Chondrocyte (in vitro differentiated cells): ENCODE data around the gene PTDSS2. TPM values are rescaled to one million over a fixed set of nuclear protein-coding genes. Genes with fewer than 3 reads are reported as not detected.

Source experiments
- DNase-seq: peaks from one replicate; pipeline ENCODE4 v3.0.0; 2021; ENCODE audit warnings: mixed read lengths, low spot score
- H3K27ac Mint-ChIP-seq: one replicate; pipeline ENCODE4 v1.8.0; 2021; ENCODE audit warnings: mild to moderate bottlenecking, moderate library complexity, mixed read lengths; ENCODE audit not compliant: unreplicated experiment
- H3K27me3 Mint-ChIP-seq: 2 replicates; pipeline ENCODE4 v1.8.0; 2021; ENCODE audit warnings: low read depth, mixed read lengths
- H3K36me3 Mint-ChIP-seq: 2 replicates; pipeline ENCODE4 v1.8.0; 2021; ENCODE audit warnings: low read depth, mixed read lengths
- H3K4me1 Mint-ChIP-seq: 2 replicates; pipeline ENCODE4 v1.8.0; 2021; ENCODE audit warnings: low read depth, mild to moderate bottlenecking, mixed read lengths
- H3K4me3 Mint-ChIP-seq: one replicate; pipeline ENCODE4 v1.8.0; 2021; ENCODE audit warnings: mild to moderate bottlenecking, moderate library complexity, mixed read lengths; ENCODE audit not compliant: unreplicated experiment
- H3K9me3 Mint-ChIP-seq: 2 replicates; pipeline ENCODE4 v1.8.0; 2021; ENCODE audit warnings: low read depth, mixed read lengths
- total RNA-seq: library from RNA; stranded (reverse); gene quantifications from 3 replicates; pipeline ENCODE4 v1.2.1, GENCODE V29; 2021
- TF ChIP-seq, protein P1 (sequence below): fragments of 200-600 bp; sonication (generic); IDR thresholded peaks from 2 replicates; pipeline ENCODE4 v1.5.0; 2021; ENCODE audit warnings: antibody characterized with exemption, mild to moderate bottlenecking, moderate library complexity

The PTDSS2 gene
- total RNA-seq, 1 donor from 2014 or later: 30.0 TPM

- Mint-ChIP-seq H3K9me3 (no peaks in the 10 kb centered on the region), H3K27me3 (no peaks in the 10 kb centered on the region), H3K36me3 (no peaks in the 10 kb centered on the region), H3K4me3 (peak overlapping the region; percentile 60), H3K27ac (peak overlapping the region; percentile 8), H3K4me1 (peaks cover 8% of the 10 kb centered on the region)
- TF ChIP-seq, protein P1, sequence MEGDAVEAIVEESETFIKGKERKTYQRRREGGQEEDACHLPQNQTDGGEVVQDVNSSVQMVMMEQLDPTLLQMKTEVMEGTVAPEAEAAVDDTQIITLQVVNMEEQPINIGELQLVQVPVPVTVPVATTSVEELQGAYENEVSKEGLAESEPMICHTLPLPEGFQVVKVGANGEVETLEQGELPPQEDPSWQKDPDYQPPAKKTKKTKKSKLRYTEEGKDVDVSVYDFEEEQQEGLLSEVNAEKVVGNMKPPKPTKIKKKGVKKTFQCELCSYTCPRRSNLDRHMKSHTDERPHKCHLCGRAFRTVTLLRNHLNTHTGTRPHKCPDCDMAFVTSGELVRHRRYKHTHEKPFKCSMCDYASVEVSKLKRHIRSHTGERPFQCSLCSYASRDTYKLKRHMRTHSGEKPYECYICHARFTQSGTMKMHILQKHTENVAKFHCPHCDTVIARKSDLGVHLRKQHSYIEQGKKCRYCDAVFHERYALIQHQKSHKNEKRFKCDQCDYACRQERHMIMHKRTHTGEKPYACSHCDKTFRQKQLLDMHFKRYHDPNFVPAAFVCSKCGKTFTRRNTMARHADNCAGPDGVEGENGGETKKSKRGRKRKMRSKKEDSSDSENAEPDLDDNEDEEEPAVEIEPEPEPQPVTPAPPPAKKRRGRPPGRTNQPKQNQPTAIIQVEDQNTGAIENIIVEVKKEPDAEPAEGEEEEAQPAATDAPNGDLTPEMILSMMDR: peak; percentile 19
- DNase-seq: no peak
These were observed 44.6 kb upstream of the PTDSS2 start for GRCh38 chr11:405323-405953.

- H3K27me3 Mint-ChIP-seq: no peaks in the 10 kb centered on the region
- H3K4me1 Mint-ChIP-seq: peaks cover 8% of the 10 kb centered on the region
- H3K4me3 Mint-ChIP-seq: peak overlapping the region; percentile 60
- TF ChIP-seq, protein P1: no peak
- no peaks in the 10 kb centered on the region for H3K9me3 Mint-ChIP-seq
- H3K27ac Mint-ChIP-seq: no peak overlapping the region
- no peaks in the 10 kb centered on the region for H3K36me3 Mint-ChIP-seq
- no peak for DNase-seq
These were observed 43.9 kb upstream of the PTDSS2 start for GRCh38 chr11:405954-406795.

DNA sequence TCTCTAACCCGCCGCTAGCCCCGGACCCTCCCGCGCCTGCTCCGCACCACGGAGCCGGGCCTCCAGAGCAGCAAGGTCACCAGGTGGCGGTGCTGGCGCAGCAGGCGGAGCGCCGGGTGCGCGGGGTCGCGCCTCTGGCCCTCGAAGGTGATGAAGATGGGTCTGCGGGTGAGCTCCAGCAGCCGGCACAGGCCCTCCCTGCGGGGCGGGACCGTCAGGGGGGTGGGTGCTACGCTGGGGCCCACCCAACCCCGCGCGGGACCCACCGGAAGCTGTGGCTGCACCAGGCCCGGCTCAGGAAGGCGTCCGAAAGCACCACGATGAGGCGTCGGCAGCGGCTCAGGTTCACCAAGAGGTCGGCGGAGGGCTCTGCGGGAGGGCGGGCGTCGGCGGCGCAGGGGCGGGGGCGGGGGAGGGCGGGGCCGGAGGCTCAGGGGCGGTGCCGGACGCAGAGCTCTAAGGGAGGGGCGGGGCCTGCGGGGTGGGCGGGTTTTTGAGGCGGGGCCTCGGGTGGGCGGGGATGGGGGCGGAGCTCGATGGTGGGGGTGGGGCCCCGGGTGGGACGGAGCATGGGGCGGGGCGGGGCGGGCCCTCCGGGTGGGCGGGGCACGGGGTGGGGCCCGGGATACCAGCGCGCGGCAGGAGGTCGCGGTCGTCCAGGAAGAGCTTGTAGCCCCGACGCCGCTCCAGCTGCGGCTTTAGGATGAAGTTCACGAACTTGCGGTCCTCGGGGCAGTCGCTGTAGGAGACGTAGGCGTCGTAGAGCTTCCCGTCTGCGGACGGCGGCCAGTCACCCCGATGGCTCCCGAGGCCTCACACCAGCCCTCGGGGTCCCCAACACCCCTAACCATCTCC, 43.1 kb upstream of the PTDSS2 start:
- DNase-seq: no peak
- Mint-ChIP-seq H3K4me1 (peaks cover 8% of the 10 kb centered on the region), H3K4me3 (peak overlapping the region; percentile 59), H3K27me3 (no peaks in the 10 kb centered on the region), H3K27ac (no peak overlapping the region), H3K36me3 (no peaks in the 10 kb centered on the region), H3K9me3 (no peaks in the 10 kb centered on the region)
- TF ChIP-seq, protein P1: peak; percentile 42

- H3K27me3 Mint-ChIP-seq: no peaks in the 10 kb centered on the region
- DNase-seq: no peak
- no peaks in the 10 kb centered on the region for H3K36me3 Mint-ChIP-seq
- H3K27ac Mint-ChIP-seq: no peak overlapping the region
- TF ChIP-seq, protein P1: no peak
- no peaks in the 10 kb centered on the region for H3K9me3 Mint-ChIP-seq
- peak overlapping the region; percentile 16 for H3K4me3 Mint-ChIP-seq
- peaks cover 8% of the 10 kb centered on the region for H3K4me1 Mint-ChIP-seq
These were observed 42.4 kb upstream of the PTDSS2 start for GRCh38 chr11:407651-408123.
